Vagina (tissue), 2 donors: ENCODE data around the gene CARS2. TPM values are rescaled to one million over a fixed set of nuclear protein-coding genes. Genes with fewer than 3 reads are reported as not detected.

Experiments used
- DNase-seq, 2 donors: peaks; one replicate each; pipeline ENCODE4 v3.0.0-alpha.2; 2017; ENCODE audit errors: extremely low spot score in 2 of 2
- H3K27ac ChIP-seq: fragments of 200-600 bp; sonication (generic); one replicate; pipeline ENCODE4 v1.5.1; 2019
- H3K27me3 ChIP-seq: fragments of 200-600 bp; sonication (generic); one replicate; pipeline ENCODE4 v1.5.1; 2019
- H3K36me3 ChIP-seq, 2 donors: fragments of 200-600 bp; sonication (generic); one replicate each; pipeline ENCODE4 v1.5.1; 2017 to 2019
- H3K4me1 ChIP-seq: fragments of 200-600 bp; sonication (generic); one replicate; pipeline ENCODE4 v1.5.1; 2019
- H3K4me3 ChIP-seq, 2 donors: fragments of 200-600 bp; sonication (generic); 1 replicate in 1 of 2; 2 replicates in 1 of 2; pipeline ENCODE4 v1.5.1; 2016 to 2019
- H3K9me3 ChIP-seq: fragments of 200-600 bp; sonication (generic); one replicate; pipeline ENCODE4 v1.5.1; 2019
- POLR2A ChIP-seq, 2 donors: fragments of 450-650 bp; IDR thresholded peaks; one replicate each; pipeline ENCODE4 v1.6.1; 2017; ENCODE audit warnings: antibody characterized with exemption in 2 of 2, mild to moderate bottlenecking in 2 of 2, moderate library complexity in 2 of 2
- POLR2AphosphoS5 ChIP-seq, 2 donors: sonication (generic); formaldehyde crosslinking; IDR thresholded peaks; one replicate each; pipeline ENCODE4 v1.9.0; 2017; ENCODE audit warnings: antibody characterized with exemption in 2 of 2, mild to moderate bottlenecking in 2 of 2, low read depth in 1 of 2; ENCODE audit not compliant: insufficient read depth in 1 of 2
- intact Hi-C: fragments of 100-400 bp; cut with DNase I; formaldehyde crosslinking; loops from one replicate; pipeline ENCODE4 v1.15.1; 2023
- total RNA-seq: library from RNA; depleted of rRNA; stranded (reverse); fragments of >200 nt; gene quantifications from one replicate; pipeline ENCODE4 v1.2.3, GENCODE V29; 2016
- TF ChIP-seq, protein P1 (sequence below), 3 experiments: fragments of 450-650 bp in 2 of 3; fragments of 200-600 bp in 1 of 3; sonication (generic) in 1 of 3; IDR thresholded peaks; one replicate each; pipeline ENCODE4 v1.5.1; 2017 to 2019; ENCODE audit warnings: antibody characterized with exemption in 3 of 3, mild to moderate bottlenecking in 2 of 3, moderate library complexity in 2 of 3

Gene CARS2
- total RNA-seq, 1 donor from 2014 or later, result 65.1 TPM

DNA sequence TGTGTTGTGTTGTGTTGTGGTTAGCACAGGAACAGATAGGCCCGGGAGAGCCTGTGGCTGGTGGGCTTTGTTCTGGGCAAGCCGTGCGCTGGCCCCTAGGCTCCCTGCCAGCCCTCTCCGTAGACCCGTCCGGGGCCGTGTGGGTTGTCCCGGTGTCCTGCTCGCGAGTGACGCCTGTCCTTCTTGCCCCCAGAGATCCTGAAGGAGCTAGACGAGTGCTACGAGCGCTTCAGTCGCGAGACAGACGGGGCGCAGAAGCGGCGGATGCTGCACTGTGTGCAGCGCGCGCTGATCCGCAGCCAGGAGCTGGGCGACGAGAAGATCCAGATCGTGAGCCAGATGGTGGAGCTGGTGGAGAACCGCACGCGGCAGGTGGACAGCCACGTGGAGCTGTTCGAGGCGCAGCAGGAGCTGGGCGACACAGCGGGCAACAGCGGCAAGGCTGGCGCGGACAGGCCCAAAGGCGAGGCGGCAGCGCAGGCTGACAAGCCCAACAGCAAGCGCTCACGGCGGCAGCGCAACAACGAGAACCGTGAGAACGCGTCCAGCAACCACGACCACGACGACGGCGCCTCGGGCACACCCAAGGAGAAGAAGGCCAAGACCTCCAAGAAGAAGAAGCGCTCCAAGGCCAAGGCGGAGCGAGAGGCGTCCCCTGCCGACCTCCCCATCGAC, 13.3 kb upstream of the CARS2 start:
- Histone ChIP-seq H3K4me3 (no peak overlapping the region), H3K36me3 (peaks cover 0 to 19% of the 10 kb centered on the region in 2 donors), H3K27me3 (no peaks in the 10 kb centered on the region), H3K9me3 (no peaks in the 10 kb centered on the region), H3K27ac (no peak overlapping the region), H3K4me1 (peaks cover 24% of the 10 kb centered on the region)
- intact Hi-C loops, result no loop called here
- no peak for DNase-seq
- TF ChIP-seq POLR2A (IDR thresholded peaks at IDR 0.05) (no peak), POLR2AphosphoS5 (IDR thresholded peaks at IDR 0.05; ENCODE audit: insufficient read depth in 1 of 2, low read depth in 1 of 2) (no peak)
- TF ChIP-seq, protein P1, sequence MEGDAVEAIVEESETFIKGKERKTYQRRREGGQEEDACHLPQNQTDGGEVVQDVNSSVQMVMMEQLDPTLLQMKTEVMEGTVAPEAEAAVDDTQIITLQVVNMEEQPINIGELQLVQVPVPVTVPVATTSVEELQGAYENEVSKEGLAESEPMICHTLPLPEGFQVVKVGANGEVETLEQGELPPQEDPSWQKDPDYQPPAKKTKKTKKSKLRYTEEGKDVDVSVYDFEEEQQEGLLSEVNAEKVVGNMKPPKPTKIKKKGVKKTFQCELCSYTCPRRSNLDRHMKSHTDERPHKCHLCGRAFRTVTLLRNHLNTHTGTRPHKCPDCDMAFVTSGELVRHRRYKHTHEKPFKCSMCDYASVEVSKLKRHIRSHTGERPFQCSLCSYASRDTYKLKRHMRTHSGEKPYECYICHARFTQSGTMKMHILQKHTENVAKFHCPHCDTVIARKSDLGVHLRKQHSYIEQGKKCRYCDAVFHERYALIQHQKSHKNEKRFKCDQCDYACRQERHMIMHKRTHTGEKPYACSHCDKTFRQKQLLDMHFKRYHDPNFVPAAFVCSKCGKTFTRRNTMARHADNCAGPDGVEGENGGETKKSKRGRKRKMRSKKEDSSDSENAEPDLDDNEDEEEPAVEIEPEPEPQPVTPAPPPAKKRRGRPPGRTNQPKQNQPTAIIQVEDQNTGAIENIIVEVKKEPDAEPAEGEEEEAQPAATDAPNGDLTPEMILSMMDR (IDR thresholded peaks at IDR 0.05), result no peak

GRCh38 chr13:110716247-110716515, 10.3 kb upstream of the CARS2 start:
- peak overlapping the region; percentile 88 to 93 for H3K4me3 ChIP-seq
- H3K4me1 ChIP-seq, result peaks cover 32% of the 10 kb centered on the region
- H3K27ac ChIP-seq, result peak overlapping the region; percentile 94
- TF ChIP-seq POLR2A (IDR thresholded peaks at IDR 0.05), result no peak
- TF ChIP-seq POLR2AphosphoS5 (IDR thresholded peaks at IDR 0.05; ENCODE audit: insufficient read depth in 1 of 2, low read depth in 1 of 2), result no peak
- TF ChIP-seq, protein P1 (IDR thresholded peaks at IDR 0.05), result no peak
- peaks cover 0 to 19% of the 10 kb centered on the region in 2 donors for H3K36me3 ChIP-seq
- peak in 1 of 2 donors; percentile 95 for DNase-seq
- H3K27me3 ChIP-seq, result no peaks in the 10 kb centered on the region
- intact Hi-C loops, result no loop called here
- H3K9me3 ChIP-seq, result no peaks in the 10 kb centered on the region

DNA sequence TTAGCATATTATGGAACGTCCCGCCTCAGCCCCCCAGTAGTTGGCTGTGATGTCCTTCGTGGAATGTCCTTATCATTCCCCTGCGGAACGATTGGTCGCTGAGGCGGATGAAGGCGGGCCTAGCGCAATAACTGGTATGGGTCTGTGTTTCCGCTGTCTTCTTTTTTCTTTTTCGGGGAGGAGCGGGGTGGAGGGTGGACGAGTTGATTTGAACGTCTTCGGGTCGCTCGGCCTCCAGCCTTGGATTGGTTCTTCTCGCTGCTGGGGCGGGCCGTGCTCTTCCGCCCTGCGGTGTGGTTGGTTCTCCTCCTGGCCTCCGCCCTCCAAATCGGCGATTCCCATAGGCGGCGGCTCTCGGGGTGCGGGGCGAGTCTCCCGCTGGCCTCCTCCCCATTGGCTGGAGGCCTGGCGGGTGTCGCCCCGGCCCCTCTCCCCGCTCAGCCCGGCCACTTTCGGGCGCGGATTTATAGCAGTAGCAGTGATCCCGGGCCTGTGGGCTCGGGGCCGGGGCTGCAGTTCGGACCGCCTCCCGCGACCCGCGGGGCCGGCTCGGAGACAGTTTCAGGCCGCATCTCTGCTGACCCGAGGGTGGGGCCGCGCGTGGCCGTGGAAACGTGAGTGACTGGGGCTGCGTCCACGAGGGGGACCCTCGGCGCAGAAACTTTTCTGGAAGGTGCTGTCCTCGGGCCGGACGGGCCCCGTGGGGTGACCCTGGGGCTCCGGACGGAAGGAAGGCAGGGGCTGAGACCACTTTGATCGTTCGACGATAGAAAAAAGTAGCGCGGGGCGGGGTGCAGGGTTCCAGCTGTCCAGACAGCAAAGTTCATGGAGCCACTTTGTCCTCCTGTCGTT, 9.7 kb upstream of the CARS2 start:
- peak in 1 of 2 donors; percentile 88 for TF ChIP-seq POLR2A (IDR thresholded peaks at IDR 0.05)
- TF ChIP-seq, protein P1 (IDR thresholded peaks at IDR 0.05), result peak in 1 of 3 experiments; percentile 10
- TF ChIP-seq POLR2AphosphoS5 (IDR thresholded peaks at IDR 0.05; ENCODE audit: insufficient read depth in 1 of 2, low read depth in 1 of 2), result peak; percentile 91 to 99
- H3K4me1 ChIP-seq, result peaks cover 35% of the 10 kb centered on the region
- DNase-seq, result peak in 1 of 2 donors; percentile 100
- peak overlapping the region; percentile 100 for H3K27ac ChIP-seq
- H3K4me3 ChIP-seq, result peak overlapping the region; percentile 88 to 93
- no peaks in the 10 kb centered on the region for H3K27me3 ChIP-seq
- H3K36me3 ChIP-seq, result peaks cover 0 to 13% of the 10 kb centered on the region in 2 donors
- no peaks in the 10 kb centered on the region for H3K9me3 ChIP-seq
- intact Hi-C loops, result no loop called here

GRCh38 chr13:110714797-110715394, 9.0 kb upstream of the CARS2 start:
- Histone ChIP-seq H3K4me1 (peaks cover 35% of the 10 kb centered on the region), H3K4me3 (peak overlapping the region; percentile 62 to 93), H3K36me3 (peaks cover 0 to 8% of the 10 kb centered on the region in 2 donors), H3K27me3 (no peaks in the 10 kb centered on the region), H3K27ac (peak overlapping the region; percentile 100), H3K9me3 (no peaks in the 10 kb centered on the region)
- TF ChIP-seq, protein P1 (IDR thresholded peaks at IDR 0.05), result peak in 1 of 3 experiments; percentile 5
- TF ChIP-seq POLR2A (IDR thresholded peaks at IDR 0.05) (peak; percentile 97 to 100), POLR2AphosphoS5 (IDR thresholded peaks at IDR 0.05; ENCODE audit: insufficient read depth in 1 of 2, low read depth in 1 of 2) (peak in 1 of 2 donors; percentile 89)
- DNase-seq, result peak in 1 of 2 donors; percentile 90
- intact Hi-C loops, result no loop called here
